Measurements from ENCODE around the gene PAFAH2. TPM values are rescaled to one million over a fixed set of nuclear protein-coding genes. Genes with fewer than 3 reads are reported as not detected.

PAFAH2 gene
- total RNA-seq, 1 donor = 9.8 TPM

- H3K4me3 ChIP-seq (ENCODE audit: low read depth, low read length) = no peak overlapping the region
- DNase-seq (ENCODE audit: low read depth) = peak; percentile 73
- TF ChIP-seq CTCF (IDR thresholded peaks at IDR 0.05; ENCODE audit: insufficient read depth, low read length) = no peak
These were observed 17.5 kb upstream of the PAFAH2 start for GRCh38 chr1:26015358-26015757.

- TF ChIP-seq CTCF (IDR thresholded peaks at IDR 0.05; ENCODE audit: insufficient read depth, low read length) = no peak
- DNase-seq (ENCODE audit: low read depth) = no peak
- H3K4me3 ChIP-seq (ENCODE audit: low read depth, low read length) = no peak overlapping the region
These were observed 16.3 kb upstream of the PAFAH2 start for GRCh38 chr1:26014179-26014578.

GRCh38 chr1:26012864-26013263, 15.0 kb upstream of the PAFAH2 start:
- H3K4me3 ChIP-seq (ENCODE audit: low read depth, low read length) = no peak overlapping the region
- DNase-seq (ENCODE audit: low read depth) = no peak
- TF ChIP-seq CTCF (IDR thresholded peaks at IDR 0.05; ENCODE audit: insufficient read depth, low read length) = no peak

- no peak for TF ChIP-seq CTCF (IDR thresholded peaks at IDR 0.05; ENCODE audit: insufficient read depth, low read length)
- H3K4me3 ChIP-seq (ENCODE audit: low read depth, low read length) = no peak overlapping the region
- DNase-seq (ENCODE audit: low read depth) = no peak
These were observed 13.0 kb upstream of the PAFAH2 start for GRCh38 chr1:26010825-26011224.

- no peak overlapping the region for H3K4me3 ChIP-seq (ENCODE audit: low read depth, low read length)
- TF ChIP-seq CTCF (IDR thresholded peaks at IDR 0.05; ENCODE audit: insufficient read depth, low read length) = no peak
- DNase-seq (ENCODE audit: low read depth) = no peak
These were observed 12.1 kb upstream of the PAFAH2 start for GRCh38 chr1:26009796-26010447.

GRCh38 chr1:26006710-26007109, 8.8 kb upstream of the PAFAH2 start:
- DNase-seq (ENCODE audit: low read depth) = no peak
- no peak for TF ChIP-seq CTCF (IDR thresholded peaks at IDR 0.05; ENCODE audit: insufficient read depth, low read length)
- no peak overlapping the region for H3K4me3 ChIP-seq (ENCODE audit: low read depth, low read length)

All from fibroblast of the aortic adventitia (primary cell).